Right lobe of liver (tissue), 6 donors: ENCODE results near the gene CD200R1. TPM values are rescaled to one million over a fixed set of nuclear protein-coding genes. Genes with fewer than 3 reads are reported as not detected.

ENCODE experiments used
- ATAC-seq, 4 donors: fragments of 200-7000 bp; cut with Tn5 transposase; one replicate each; pipeline ENCODE4 v1.9.1; 2020; ENCODE audit warnings: mild to moderate bottlenecking in 4 of 4, moderate library complexity in 4 of 4
- DNase-seq, 3 donors: peaks; one replicate each; pipeline ENCODE4 v3.0.0-alpha.2; 2020
- H3K27ac ChIP-seq, 3 donors: fragments of 200-600 bp; one replicate each; pipeline ENCODE4 v1.8.0; 2022
- H3K27me3 ChIP-seq, 2 donors: fragments of 200-600 bp; one replicate each; pipeline ENCODE4 v1.8.0; 2022
- H3K36me3 ChIP-seq, 4 donors: fragments of 200-600 bp; sonication (generic) in 1 of 4; one replicate each; pipeline versions ENCODE4 v1.5.1 to v1.8.0; 2017 to 2022; ENCODE audit warnings: control low read depth in 1 of 4
- H3K4me1 ChIP-seq, 4 donors: fragments of 200-600 bp; sonication (generic) in 1 of 4; one replicate each; pipeline versions ENCODE4 v1.5.1 to v1.8.0; 2017 to 2022; ENCODE audit warnings: control low read depth in 1 of 4
- H3K4me3 ChIP-seq, 3 donors: fragments of 200-600 bp; one replicate each; pipeline ENCODE4 v1.8.0; 2022
- H3K9me3 ChIP-seq, 4 donors: fragments of 200-600 bp; sonication (generic) in 1 of 4; one replicate each; pipeline versions ENCODE4 v1.5.1 to v1.8.0; 2017 to 2022; ENCODE audit warnings: control low read depth in 1 of 4
- CTCF ChIP-seq, 4 donors: fragments of 200-600 bp in 3 of 4; fragments of 450-650 bp in 1 of 4; IDR thresholded peaks; one replicate each; pipeline versions ENCODE4 v1.5.1 to v1.8.0; 2016 to 2022; ENCODE audit warnings: antibody characterized with exemption in 4 of 4, mild to moderate bottlenecking in 2 of 4
- POLR2A ChIP-seq: fragments of 450-650 bp; IDR thresholded peaks from one replicate; pipeline ENCODE4 v1.6.1; 2017; ENCODE audit warnings: antibody characterized with exemption, mild to moderate bottlenecking
- WGBS: methylation state at CpG from one replicate; pipeline ENCODE4 v1.1.6; 2018; ENCODE audit warnings: low coverage, low lambda C conversion rate; ENCODE audit not compliant: insufficient coverage; ENCODE audit errors: missing lambda C conversion rate; 5-methylcytosine and 5-hydroxymethylcytosine counted together
- intact Hi-C, 2 donors: fragments of 100-400 bp; cut with DNase I; formaldehyde crosslinking; loops; one replicate each; pipeline versions ENCODE4 v1.11.2 to v1.14.1; 2022
- total RNA-seq, 6 experiments: library from RNA; depleted of rRNA in 2 of 6; stranded (reverse); fragments of >200 nt in 2 of 6; fragmentation: NEBNext Ultra II Directional in 3 of 6; extraction: Animal tissue kit (Norgen Biotek cat#: 25700) in 3 of 6; gene quantifications; one replicate each; pipeline versions ENCODE4 v1.1.0 to v1.2.4, GENCODE V29; 2016 to 2023
- donor health status: DM: no; HTN: yes; CAD: no.
- donor health status: DM: no; HTN: no; CAD: no.
- donor health status: DM: no; HTN: no; CAD: no.
- donor health status: DM: no; HTN: yes; CAD: no.
- donor health status: DM: no; HTN: yes; CAD: no.

CD200R1 gene
- total RNA-seq, 6 experiments from 2014 or later, result 0.44 to 1.4 (median 0.86) TPM

- H3K9me3 ChIP-seq, result no peaks in the 10 kb centered on the region
- no peak overlapping the region for H3K27ac ChIP-seq
These were observed 8.3 kb downstream of the CD200R1 start for GRCh38 chr3:112966633-112967032.

GRCh38 chr3:112965656-112966055 lies 9.2 kb downstream of the CD200R1 start:
- ATAC-seq, result peak in 2 of 4 donors; percentile 19 to 46

More at GRCh38 chr3:112966633-112967032, 8.3 kb downstream of the CD200R1 start:
- Histone ChIP-seq H3K27me3 (no peaks in the 10 kb centered on the region), H3K4me1 (no peaks in the 10 kb centered on the region), H3K36me3 (no peaks in the 10 kb centered on the region), H3K4me3 (no peak overlapping the region)
- peak in 1 of 4 donors; percentile 32 for ATAC-seq
- no peak for DNase-seq
- TF ChIP-seq CTCF (IDR thresholded peaks at IDR 0.05) (no peak), POLR2A (no peak)
- WGBS, result 11% methylated on average over 2 of the region's 2 CpGs
- intact Hi-C loops, result no loop called here

GRCh38 chr3:112963683-112964082 lies 11.2 kb downstream of the CD200R1 start:
- Histone ChIP-seq H3K4me1 (no peaks in the 10 kb centered on the region), H3K9me3 (no peaks in the 10 kb centered on the region), H3K27ac (no peak overlapping the region), H3K27me3 (no peaks in the 10 kb centered on the region), H3K4me3 (no peak overlapping the region), H3K36me3 (no peaks in the 10 kb centered on the region)
- no peak for ATAC-seq
- no peak for DNase-seq
- no peak for TF ChIP-seq CTCF (IDR thresholded peaks at IDR 0.05)
- no peak for TF ChIP-seq POLR2A
- intact Hi-C loops, result no loop called here

More at GRCh38 chr3:112965656-112966055, 9.2 kb downstream of the CD200R1 start:
- no peak overlapping the region for H3K27ac ChIP-seq
- DNase-seq, result no peak
- 60% methylated on average over 4 of the region's 6 CpGs for WGBS
- no peaks in the 10 kb centered on the region for H3K4me1 ChIP-seq
- intact Hi-C loops, result no loop called here
- no peaks in the 10 kb centered on the region for H3K27me3 ChIP-seq
- H3K9me3 ChIP-seq, result no peaks in the 10 kb centered on the region
- H3K4me3 ChIP-seq, result no peak overlapping the region
- H3K36me3 ChIP-seq, result no peaks in the 10 kb centered on the region
- TF ChIP-seq CTCF (IDR thresholded peaks at IDR 0.05), result no peak

GRCh38 chr3:112958811-112959560 lies 15.9 kb downstream of the CD200R1 start:
- 35% methylated on average over 6 of the region's 6 CpGs for WGBS
- peak; percentile 30 to 69 (median 56) for ATAC-seq

More at GRCh38 chr3:112958811-112959560, 15.9 kb downstream of the CD200R1 start:
- H3K4me1 ChIP-seq, result no peaks in the 10 kb centered on the region
- intact Hi-C loops, result no loop called here
- no peak for DNase-seq
- H3K27ac ChIP-seq, result no peak overlapping the region
- no peaks in the 10 kb centered on the region for H3K9me3 ChIP-seq
- H3K36me3 ChIP-seq, result no peaks in the 10 kb centered on the region
- no peaks in the 10 kb centered on the region for H3K27me3 ChIP-seq
- no peak overlapping the region for H3K4me3 ChIP-seq
- no peak for TF ChIP-seq POLR2A
- TF ChIP-seq CTCF (IDR thresholded peaks at IDR 0.05), result no peak
